ENCODE measurements around the gene APOH. TPM values are rescaled to one million over a fixed set of nuclear protein-coding genes. Genes with fewer than 3 reads are reported as not detected.
"Not testable (repeated sequence)": the region's sequence is repeated elsewhere in the genome, so short reads cannot be mapped to it uniquely, and the experiment has no call there.

APOH gene
- total and polyA plus RNA-seq, 12 donors = 0.11 to 1.7 (median 1.5) TPM; not detected in 7

- Histone ChIP-seq H3K27ac (no peak overlapping the region), H3K36me3 (replicated peaks in 1 of 2) (no peaks in the 10 kb centered on the region), H3K4me3 (no peak overlapping the region), H3K27me3 (no peaks in the 10 kb centered on the region), H3K9me3 (replicated peaks in 1 of 3) (no peaks in the 10 kb centered on the region), H3K4me1 (replicated peaks in 1 of 2) (no peaks in the 10 kb centered on the region)
- TF ChIP-seq POLR2A (IDR thresholded peaks at IDR 0.05) (no peak), CTCF (IDR thresholded peaks at IDR 0.05) (no peak)
- intact Hi-C loops (cut with DNase I) = no loop called here
- 42 to 100% (median 95%) methylated on average over 1 of the region's 1 CpG for WGBS, 4 donors
- no peak for DNase-seq
These were observed 31.5 kb upstream of the APOH start for GRCh38 chr17:66260688-66261087.

DNA sequence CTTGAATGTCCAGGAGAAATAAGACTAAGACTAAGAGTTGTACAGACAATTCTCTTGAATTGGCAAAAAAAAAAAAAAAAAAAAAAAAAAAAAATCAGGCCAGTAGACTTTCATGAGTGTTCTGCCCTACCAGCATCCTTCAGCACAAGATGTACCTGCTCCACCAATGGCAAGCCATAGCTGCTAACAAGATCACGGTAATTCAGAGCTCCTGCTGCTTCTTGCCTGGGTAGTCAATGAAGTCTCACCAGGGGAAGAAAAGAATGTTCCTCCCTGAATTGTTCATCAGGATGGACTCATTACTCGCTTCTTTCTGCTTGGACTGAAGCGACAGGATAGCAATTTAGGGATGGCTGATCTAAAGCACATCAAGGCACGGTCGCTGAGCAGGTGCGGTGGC lies 31.1 kb upstream of the APOH start:
- intact Hi-C loops (cut with DNase I) = no loop called here
- TF ChIP-seq CTCF (IDR thresholded peaks at IDR 0.05) (no peak), POLR2A (IDR thresholded peaks at IDR 0.05) (no peak)
- no peak overlapping the region for H3K4me3 ChIP-seq
- peak in 1 of 7 donors; percentile 33 for DNase-seq
- no peaks in the 10 kb centered on the region for H3K36me3 ChIP-seq (replicated peaks in 1 of 2)
- H3K27ac ChIP-seq = no peak overlapping the region
- no peaks in the 10 kb centered on the region for H3K27me3 ChIP-seq
- H3K4me1 ChIP-seq (replicated peaks in 1 of 2) = no peaks in the 10 kb centered on the region
- no peaks in the 10 kb centered on the region for H3K9me3 ChIP-seq (replicated peaks in 1 of 3)
- WGBS, 4 donors = 93 to 96% (median 94%) methylated on average over 6 of the region's 6 CpGs

DNA sequence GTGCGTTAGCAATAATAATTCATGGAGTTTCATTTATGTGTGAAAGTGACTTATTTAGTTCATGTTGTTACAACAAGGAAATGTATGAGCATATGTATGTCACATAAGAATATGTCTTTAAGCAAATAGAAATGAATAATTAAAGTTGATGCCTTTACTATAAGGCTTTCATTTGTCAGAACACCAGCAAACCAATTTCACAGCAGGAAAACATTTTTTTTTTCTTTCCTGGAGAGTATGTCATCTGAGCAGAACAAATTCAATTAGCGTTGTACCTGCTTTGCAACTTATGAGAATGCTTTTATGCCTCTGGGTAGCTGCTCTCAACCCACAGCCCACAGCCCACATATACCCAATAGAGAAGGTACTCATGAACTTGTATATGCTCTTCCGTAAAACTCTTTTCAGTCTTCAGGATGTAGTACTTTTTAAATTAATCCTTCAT lies 26.3 kb upstream of the APOH start:
- H3K36me3 ChIP-seq (replicated peaks in 1 of 2) = no peaks in the 10 kb centered on the region
- H3K27ac ChIP-seq = no peak overlapping the region
- TF ChIP-seq CTCF (IDR thresholded peaks at IDR 0.05) = no peak
- no peak for TF ChIP-seq POLR2A (IDR thresholded peaks at IDR 0.05)
- intact Hi-C loops (cut with DNase I) = loop anchor here in 1 of 2 donors (5.0 to 10.0 kb wide), 3 partner anchors 312 to 419 kb away; no protein-coding TSS in a partner anchor
- DNase-seq = no peak
- H3K4me1 ChIP-seq (replicated peaks in 1 of 2) = no peaks in the 10 kb centered on the region
- no peaks in the 10 kb centered on the region for H3K27me3 ChIP-seq
- H3K4me3 ChIP-seq = no peak overlapping the region
- H3K9me3 ChIP-seq (replicated peaks in 1 of 3) = no peaks in the 10 kb centered on the region
- 61 to 75% (median 69%) methylated on average over 3 of the region's 3 CpGs for WGBS, 4 donors

DNA sequence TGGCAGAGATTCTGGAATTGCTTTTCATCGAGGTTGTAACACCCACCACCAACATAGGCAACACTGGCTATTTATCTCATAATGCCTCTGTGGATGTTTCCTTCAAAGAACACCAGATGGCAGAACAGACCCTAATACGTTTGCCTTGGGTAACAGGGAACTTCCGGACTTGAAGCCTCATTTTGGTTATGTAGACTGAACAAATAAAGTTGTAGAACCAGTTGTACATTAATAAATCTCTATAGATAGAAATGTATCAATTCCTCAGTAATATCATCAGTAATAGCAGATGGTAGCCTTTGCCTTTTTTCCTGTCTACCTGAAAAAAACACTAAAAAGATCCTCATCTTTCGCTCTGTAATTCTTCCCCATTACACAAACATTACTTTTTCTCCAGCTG lies 25.9 kb upstream of the APOH start:
- Histone ChIP-seq H3K9me3 (replicated peaks in 1 of 3) (no peaks in the 10 kb centered on the region), H3K4me3 (no peak overlapping the region), H3K4me1 (replicated peaks in 1 of 2) (no peaks in the 10 kb centered on the region), H3K36me3 (replicated peaks in 1 of 2) (no peaks in the 10 kb centered on the region), H3K27me3 (no peaks in the 10 kb centered on the region), H3K27ac (no peak overlapping the region)
- TF ChIP-seq POLR2A (IDR thresholded peaks at IDR 0.05) = no peak
- TF ChIP-seq CTCF (IDR thresholded peaks at IDR 0.05) = peak; percentile 35 to 90 (median 82)
- WGBS, 4 donors = 24 to 27% (median 24%) methylated on average over 4 of the region's 4 CpGs
- DNase-seq = peak in 6 of 7 donors; percentile 31 to 61 (median 44)
- intact Hi-C loops (cut with DNase I) = loop anchor here in 1 of 2 donors (5.0 to 10.0 kb wide), 3 partner anchors 312 to 420 kb away; no protein-coding TSS in a partner anchor

DNA sequence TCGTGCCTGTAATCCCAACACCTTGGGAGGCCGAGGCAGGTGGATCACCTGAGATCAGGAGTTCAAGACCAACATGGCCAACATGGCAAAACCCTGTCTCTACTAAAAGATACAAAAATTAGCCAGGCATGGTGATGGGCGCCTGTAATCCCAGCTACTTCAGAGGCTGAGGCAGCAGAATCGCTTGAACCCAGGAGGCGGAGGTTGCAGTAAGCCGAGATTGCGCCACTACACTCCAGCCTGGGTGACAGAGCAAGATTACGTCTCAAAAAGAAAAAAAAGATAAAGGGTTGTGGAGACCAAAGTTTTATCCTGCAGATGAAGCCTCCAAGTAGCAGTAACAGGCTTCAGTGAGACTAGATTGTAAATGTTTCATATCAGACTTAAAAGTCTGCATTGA lies 24.2 kb upstream of the APOH start:
- not testable (repeated sequence) for H3K4me3 ChIP-seq; H3K27ac ChIP-seq; H3K4me1 ChIP-seq (replicated peaks in 1 of 2); DNase-seq; H3K9me3 ChIP-seq (replicated peaks in 1 of 3); H3K36me3 ChIP-seq (replicated peaks in 1 of 2); H3K27me3 ChIP-seq
- intact Hi-C loops (cut with DNase I) = loop anchor here in 1 of 2 donors (10.0 kb wide), 2 partner anchors 371 to 421 kb away; no protein-coding TSS in a partner anchor
- WGBS, 4 donors = 72 to 94% (median 88%) methylated on average over 8 of the region's 8 CpGs

All from adrenal gland (tissue), 12 donors.